ENCODE measurements around the gene EGFR.

DNA sequence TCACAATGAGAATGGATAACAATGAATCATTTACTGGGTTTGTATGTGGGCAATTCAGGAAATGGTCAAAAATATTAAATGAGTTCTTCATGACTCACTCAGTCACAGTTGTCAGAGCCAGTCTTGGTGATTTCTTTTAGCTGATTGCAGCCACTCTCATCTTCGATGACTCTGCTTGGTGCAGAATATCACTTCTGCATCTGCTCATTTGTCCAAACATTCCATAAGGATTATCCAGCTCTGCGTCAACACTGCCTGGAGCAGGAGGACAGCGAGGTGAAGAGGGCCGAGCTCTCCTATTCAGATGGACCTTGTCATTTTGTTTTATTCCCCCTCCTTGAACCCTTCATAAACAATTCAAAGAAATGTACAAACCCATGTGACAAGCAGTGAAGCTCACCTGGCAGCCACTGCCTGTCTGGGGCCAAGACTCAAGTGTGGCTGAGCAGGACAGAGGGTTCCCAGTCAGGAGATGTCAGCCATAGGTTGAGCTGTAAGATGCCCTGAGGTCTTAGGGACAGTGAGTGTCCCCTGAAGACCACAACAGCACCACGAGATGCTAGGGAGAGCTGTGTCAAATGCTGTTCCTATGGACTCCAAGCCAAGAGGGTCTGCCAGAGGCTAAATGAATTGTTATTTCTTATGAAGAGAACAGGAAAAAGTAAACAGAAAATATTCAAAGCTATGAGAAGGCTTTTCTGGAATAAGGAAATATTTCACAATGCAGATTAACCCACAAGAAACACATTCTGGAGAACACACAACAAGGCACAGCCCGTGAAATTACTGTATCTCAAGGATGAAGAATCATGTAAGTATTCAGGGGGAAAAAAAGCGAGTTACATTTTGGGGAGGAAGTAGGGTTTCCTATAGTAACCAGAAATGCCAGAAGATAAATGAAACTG, 33.1 kb upstream of the EGFR start:
- TF ChIP-seq, protein P1, sequence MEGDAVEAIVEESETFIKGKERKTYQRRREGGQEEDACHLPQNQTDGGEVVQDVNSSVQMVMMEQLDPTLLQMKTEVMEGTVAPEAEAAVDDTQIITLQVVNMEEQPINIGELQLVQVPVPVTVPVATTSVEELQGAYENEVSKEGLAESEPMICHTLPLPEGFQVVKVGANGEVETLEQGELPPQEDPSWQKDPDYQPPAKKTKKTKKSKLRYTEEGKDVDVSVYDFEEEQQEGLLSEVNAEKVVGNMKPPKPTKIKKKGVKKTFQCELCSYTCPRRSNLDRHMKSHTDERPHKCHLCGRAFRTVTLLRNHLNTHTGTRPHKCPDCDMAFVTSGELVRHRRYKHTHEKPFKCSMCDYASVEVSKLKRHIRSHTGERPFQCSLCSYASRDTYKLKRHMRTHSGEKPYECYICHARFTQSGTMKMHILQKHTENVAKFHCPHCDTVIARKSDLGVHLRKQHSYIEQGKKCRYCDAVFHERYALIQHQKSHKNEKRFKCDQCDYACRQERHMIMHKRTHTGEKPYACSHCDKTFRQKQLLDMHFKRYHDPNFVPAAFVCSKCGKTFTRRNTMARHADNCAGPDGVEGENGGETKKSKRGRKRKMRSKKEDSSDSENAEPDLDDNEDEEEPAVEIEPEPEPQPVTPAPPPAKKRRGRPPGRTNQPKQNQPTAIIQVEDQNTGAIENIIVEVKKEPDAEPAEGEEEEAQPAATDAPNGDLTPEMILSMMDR (IDR thresholded peaks at IDR 0.05), result no peak
- TF ChIP-seq POLR2A (IDR thresholded peaks at IDR 0.05) (no peak), POLR2AphosphoS5 (IDR thresholded peaks at IDR 0.05) (no peak)

Measured in prostate gland (tissue), 2 donors.